Left ventricle myocardium inferior (tissue), 1 donor: ENCODE results near the gene FAM117A. TPM values are rescaled to one million over a fixed set of nuclear protein-coding genes. Genes with fewer than 3 reads are reported as not detected.

Experiments
- DNase-seq: peaks from one replicate; pipeline ENCODE4 v3.0.0-alpha.2; 2020
- H3K27ac ChIP-seq: fragments of 200-600 bp; replicated peaks from 2 replicates; pipeline ENCODE4 v1.8.0; 2021
- H3K27me3 ChIP-seq: fragments of 200-600 bp; 2 replicates; pipeline ENCODE4 v1.8.0; 2021; ENCODE audit warnings: low read depth
- H3K36me3 ChIP-seq: fragments of 200-600 bp; 2 replicates; pipeline ENCODE4 v1.8.0; 2021
- H3K4me1 ChIP-seq: fragments of 200-600 bp; 2 replicates; pipeline ENCODE4 v1.8.0; 2021
- H3K4me3 ChIP-seq: fragments of 200-600 bp; 2 replicates; pipeline ENCODE4 v1.8.0; 2021; ENCODE audit warnings: mild to moderate bottlenecking, moderate library complexity
- H3K9me3 ChIP-seq: fragments of 200-600 bp; replicated peaks from 2 replicates; pipeline ENCODE4 v1.8.0; 2021
- CTCF ChIP-seq: fragments of 200-600 bp; IDR thresholded peaks from 2 replicates; pipeline ENCODE4 v1.8.0; 2021; ENCODE audit warnings: antibody characterized with exemption, mild to moderate bottlenecking, borderline replicate concordance
- intact Hi-C: fragments of 100-400 bp; cut with micrococcal nuclease; formaldehyde crosslinking; loops from one replicate; pipeline ENCODE4 v1.11.0; 2022
- total RNA-seq: library from RNA; stranded (reverse); fragmentation: NEBNext Ultra II Directional; extraction: Animal tissue kit (Norgen Biotek cat#: 25700); gene quantifications from one replicate; pipeline ENCODE4 v1.2.1, GENCODE V29; 2021
- donor health status: DM: no; HTN: yes; CAD: no; lungs with severe emphysema.

Gene FAM117A
- total RNA-seq, 1 donor from 2014 or later = 12.8 TPM

DNA sequence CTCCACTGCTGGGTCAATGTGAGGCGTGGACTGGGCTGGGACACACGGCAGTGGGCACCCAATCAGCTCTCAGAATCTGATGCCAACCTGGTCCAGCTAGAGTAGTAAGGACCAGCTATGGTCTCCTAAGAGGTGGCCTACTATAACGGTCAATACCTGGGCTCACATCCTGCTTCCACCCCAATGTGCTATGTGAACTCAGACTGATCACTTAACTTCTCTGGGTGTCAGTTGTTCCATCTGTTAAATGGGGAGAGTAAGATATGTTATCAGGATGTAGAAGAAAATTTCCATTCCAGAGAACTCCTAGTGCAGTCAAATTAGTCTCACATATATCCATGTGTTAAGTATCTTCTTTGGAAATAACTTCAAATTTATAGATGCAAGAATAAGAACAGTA, 14.2 kb downstream of the FAM117A start:
- Histone ChIP-seq H3K9me3 (no peaks in the 10 kb centered on the region), H3K4me3 (no peak overlapping the region), H3K36me3 (no peaks in the 10 kb centered on the region), H3K27me3 (no peaks in the 10 kb centered on the region), H3K4me1 (peaks cover 64% of the 10 kb centered on the region), H3K27ac (no peak overlapping the region)
- intact Hi-C loops = no loop called here
- no peak for TF ChIP-seq CTCF
- no peak for DNase-seq

- TF ChIP-seq CTCF = no peak
- DNase-seq = no peak
- intact Hi-C loops = no loop called here
- no peak overlapping the region for H3K4me3 ChIP-seq
- H3K27ac ChIP-seq = no peak overlapping the region
- H3K27me3 ChIP-seq = no peaks in the 10 kb centered on the region
- H3K9me3 ChIP-seq = no peaks in the 10 kb centered on the region
- no peaks in the 10 kb centered on the region for H3K36me3 ChIP-seq
- H3K4me1 ChIP-seq = peaks cover 64% of the 10 kb centered on the region
These were observed 15.1 kb downstream of the FAM117A start for GRCh38 chr17:49748791-49749190.

DNA sequence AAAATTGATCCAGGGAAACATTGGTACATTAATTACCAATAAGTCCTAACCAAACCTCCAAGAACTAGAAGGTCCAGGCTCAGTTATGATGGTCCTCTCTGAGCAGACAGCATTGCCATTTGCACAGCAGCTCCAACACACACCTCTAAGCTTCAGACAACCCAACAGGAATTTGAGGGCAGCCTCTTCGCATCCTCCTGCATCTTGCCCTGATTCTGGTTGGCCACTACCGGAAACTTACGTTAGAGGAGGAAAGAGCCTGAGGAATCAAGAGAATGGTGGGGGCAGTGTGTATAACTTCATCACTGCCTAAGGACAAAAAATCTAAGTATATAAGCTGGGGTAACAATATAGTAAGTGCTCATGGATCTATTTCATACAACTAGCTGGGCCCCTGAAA, 15.7 kb downstream of the FAM117A start:
- Histone ChIP-seq H3K27ac (no peak overlapping the region), H3K27me3 (no peaks in the 10 kb centered on the region), H3K9me3 (no peaks in the 10 kb centered on the region), H3K36me3 (no peaks in the 10 kb centered on the region), H3K4me1 (peaks cover 64% of the 10 kb centered on the region), H3K4me3 (no peak overlapping the region)
- no peak for TF ChIP-seq CTCF
- no peak for DNase-seq
- intact Hi-C loops = no loop called here

DNA sequence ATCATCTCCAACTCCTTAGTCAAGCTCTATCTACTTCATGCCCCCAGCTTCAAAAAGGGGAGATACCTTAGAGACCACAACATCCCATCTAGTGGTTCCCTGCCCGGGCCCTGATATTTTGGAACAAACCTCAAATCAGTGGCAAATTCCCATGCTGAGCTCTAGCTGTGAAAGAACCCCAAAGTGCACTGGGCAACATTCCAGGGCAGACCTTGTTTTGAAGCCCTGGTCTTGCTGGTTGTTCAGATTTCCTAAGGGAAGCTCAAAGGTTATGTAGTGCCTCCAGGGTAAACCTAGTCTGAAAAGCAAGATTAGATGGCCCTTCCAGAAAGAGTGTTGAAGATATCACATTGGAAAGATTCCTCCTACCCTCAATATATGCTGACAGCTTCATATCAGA, 16.3 kb downstream of the FAM117A start:
- TF ChIP-seq CTCF = no peak
- DNase-seq = no peak
- intact Hi-C loops = no loop called here
- Histone ChIP-seq H3K9me3 (no peaks in the 10 kb centered on the region), H3K36me3 (no peaks in the 10 kb centered on the region), H3K27ac (no peak overlapping the region), H3K4me3 (no peak overlapping the region), H3K27me3 (no peaks in the 10 kb centered on the region), H3K4me1 (peaks cover 64% of the 10 kb centered on the region)

DNA sequence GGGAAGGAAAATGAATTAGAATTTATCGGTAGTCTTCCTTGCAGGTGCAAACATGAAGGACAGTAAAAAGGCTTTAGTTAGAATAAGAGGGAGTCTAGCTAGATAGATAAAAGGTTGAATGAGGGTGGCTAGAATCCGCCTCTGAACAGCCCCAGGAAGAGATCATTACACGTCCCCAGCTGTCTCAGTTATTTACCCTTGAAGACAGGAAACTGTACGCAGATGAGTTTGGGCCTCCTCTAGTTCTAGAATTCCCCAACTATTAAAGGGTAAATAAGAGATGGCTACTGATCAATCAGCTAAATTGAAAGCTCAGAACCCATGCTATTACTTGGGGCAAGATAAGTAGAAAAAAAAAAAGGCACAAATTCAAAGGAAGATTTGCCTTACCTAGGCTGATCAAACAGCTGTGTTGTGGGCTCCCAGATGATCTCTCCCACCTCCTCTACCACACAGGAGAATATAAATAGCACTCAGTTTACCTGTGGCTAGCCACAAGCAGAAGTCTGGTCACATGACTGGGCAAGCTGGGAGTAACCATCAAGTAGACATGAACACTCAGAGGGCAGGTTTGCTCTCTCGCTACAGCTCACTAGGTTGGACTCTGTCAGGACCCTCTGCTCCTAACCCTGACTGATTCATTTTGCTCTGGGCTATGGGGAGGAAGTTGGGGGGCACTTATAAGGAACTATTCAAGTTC, 17.0 kb downstream of the FAM117A start:
- H3K9me3 ChIP-seq = no peaks in the 10 kb centered on the region
- no peak for TF ChIP-seq CTCF
- peaks cover 64% of the 10 kb centered on the region for H3K4me1 ChIP-seq
- DNase-seq = no peak
- H3K27me3 ChIP-seq = no peaks in the 10 kb centered on the region
- H3K4me3 ChIP-seq = no peak overlapping the region
- H3K27ac ChIP-seq = no peak overlapping the region
- H3K36me3 ChIP-seq = no peaks in the 10 kb centered on the region
- intact Hi-C loops = no loop called here
